ENCODE results near the gene SCGB1A1.

SCGB1A1 gene

GRCh38 chr11:62451241-62451621 is 32.4 kb downstream of the SCGB1A1 start:
- Histone ChIP-seq H3K4me3 (ENCODE audit: low read length) (no peak overlapping the region), H3K36me3 (ENCODE audit: insufficient read depth, low read length) (no peaks in the 10 kb centered on the region), H3K27me3 (ENCODE audit: insufficient read depth, low read length) (peaks cover 3% of the 10 kb centered on the region), H2AFZ (ENCODE audit: low read depth, low read length) (no peak overlapping the region), H3K4me1 (ENCODE audit: insufficient read depth, low read length) (no peaks in the 10 kb centered on the region), H3K9me3 (ENCODE audit: low read length) (no peaks in the 10 kb centered on the region)

GRCh38 chr11:62452261-62452660 is 33.4 kb downstream of the SCGB1A1 start:
- Histone ChIP-seq H3K4me3 (ENCODE audit: low read length) (no peak overlapping the region), H3K27me3 (ENCODE audit: insufficient read depth, low read length) (no peaks in the 10 kb centered on the region), H2AFZ (ENCODE audit: low read depth, low read length) (no peak overlapping the region), H3K36me3 (ENCODE audit: insufficient read depth, low read length) (no peaks in the 10 kb centered on the region), H3K9me3 (ENCODE audit: low read length) (no peaks in the 10 kb centered on the region), H3K4me1 (ENCODE audit: insufficient read depth, low read length) (no peaks in the 10 kb centered on the region)

- H2AFZ ChIP-seq (ENCODE audit: low read depth, low read length): no peak overlapping the region
- no peaks in the 10 kb centered on the region for H3K4me1 ChIP-seq (ENCODE audit: insufficient read depth, low read length)
- no peaks in the 10 kb centered on the region for H3K9me3 ChIP-seq (ENCODE audit: low read length)
- H3K36me3 ChIP-seq (ENCODE audit: insufficient read depth, low read length): no peaks in the 10 kb centered on the region
- no peak overlapping the region for H3K4me3 ChIP-seq (ENCODE audit: low read length)
- no peaks in the 10 kb centered on the region for H3K27me3 ChIP-seq (ENCODE audit: insufficient read depth, low read length)
These were observed 34.1 kb downstream of the SCGB1A1 start for GRCh38 chr11:62452839-62453468.

- no peaks in the 10 kb centered on the region for H3K9me3 ChIP-seq (ENCODE audit: low read length)
- H3K36me3 ChIP-seq (ENCODE audit: insufficient read depth, low read length): no peaks in the 10 kb centered on the region
- H3K27me3 ChIP-seq (ENCODE audit: insufficient read depth, low read length): no peaks in the 10 kb centered on the region
- H3K4me3 ChIP-seq (ENCODE audit: low read length): no peak overlapping the region
- no peaks in the 10 kb centered on the region for H3K4me1 ChIP-seq (ENCODE audit: insufficient read depth, low read length)
- no peak overlapping the region for H2AFZ ChIP-seq (ENCODE audit: low read depth, low read length)
These were observed 37.8 kb downstream of the SCGB1A1 start for GRCh38 chr11:62456630-62457029.

GRCh38 chr11:62457478-62457877 is 38.6 kb downstream of the SCGB1A1 start:
- Histone ChIP-seq H3K27me3 (ENCODE audit: insufficient read depth, low read length) (no peaks in the 10 kb centered on the region), H3K36me3 (ENCODE audit: insufficient read depth, low read length) (no peaks in the 10 kb centered on the region), H3K4me3 (ENCODE audit: low read length) (no peak overlapping the region), H3K4me1 (ENCODE audit: insufficient read depth, low read length) (no peaks in the 10 kb centered on the region), H3K9me3 (ENCODE audit: low read length) (no peaks in the 10 kb centered on the region), H2AFZ (ENCODE audit: low read depth, low read length) (no peak overlapping the region)

- H3K36me3 ChIP-seq (ENCODE audit: insufficient read depth, low read length): no peaks in the 10 kb centered on the region
- H3K27me3 ChIP-seq (ENCODE audit: insufficient read depth, low read length): no peaks in the 10 kb centered on the region
- no peaks in the 10 kb centered on the region for H3K4me1 ChIP-seq (ENCODE audit: insufficient read depth, low read length)
- no peaks in the 10 kb centered on the region for H3K9me3 ChIP-seq (ENCODE audit: low read length)
- no peak overlapping the region for H3K4me3 ChIP-seq (ENCODE audit: low read length)
- H2AFZ ChIP-seq (ENCODE audit: low read depth, low read length): no peak overlapping the region
These were observed 39.6 kb downstream of the SCGB1A1 start for GRCh38 chr11:62458212-62459002.

- Histone ChIP-seq H3K4me1 (ENCODE audit: insufficient read depth, low read length) (no peaks in the 10 kb centered on the region), H3K27me3 (ENCODE audit: insufficient read depth, low read length) (no peaks in the 10 kb centered on the region), H3K9me3 (ENCODE audit: low read length) (no peaks in the 10 kb centered on the region), H2AFZ (ENCODE audit: low read depth, low read length) (no peak overlapping the region), H3K36me3 (ENCODE audit: insufficient read depth, low read length) (no peaks in the 10 kb centered on the region), H3K4me3 (ENCODE audit: low read length) (no peak overlapping the region)
These were observed 40.2 kb downstream of the SCGB1A1 start for GRCh38 chr11:62459080-62459479.

GRCh38 chr11:62461740-62462507 is 43.1 kb downstream of the SCGB1A1 start:
- Histone ChIP-seq H3K27me3 (ENCODE audit: insufficient read depth, low read length) (no peaks in the 10 kb centered on the region), H2AFZ (ENCODE audit: low read depth, low read length) (no peak overlapping the region), H3K4me3 (ENCODE audit: low read length) (no peak overlapping the region), H3K9me3 (ENCODE audit: low read length) (no peaks in the 10 kb centered on the region), H3K4me1 (ENCODE audit: insufficient read depth, low read length) (no peaks in the 10 kb centered on the region), H3K36me3 (ENCODE audit: insufficient read depth, low read length) (no peaks in the 10 kb centered on the region)

- H3K4me3 ChIP-seq (ENCODE audit: low read length): no peak overlapping the region
- no peaks in the 10 kb centered on the region for H3K9me3 ChIP-seq (ENCODE audit: low read length)
- no peaks in the 10 kb centered on the region for H3K36me3 ChIP-seq (ENCODE audit: insufficient read depth, low read length)
- no peak overlapping the region for H2AFZ ChIP-seq (ENCODE audit: low read depth, low read length)
- no peaks in the 10 kb centered on the region for H3K4me1 ChIP-seq (ENCODE audit: insufficient read depth, low read length)
- H3K27me3 ChIP-seq (ENCODE audit: insufficient read depth, low read length): no peaks in the 10 kb centered on the region
These were observed 43.7 kb downstream of the SCGB1A1 start for GRCh38 chr11:62462508-62462892.

- Histone ChIP-seq H3K27me3 (ENCODE audit: insufficient read depth, low read length) (no peaks in the 10 kb centered on the region), H3K4me3 (ENCODE audit: low read length) (no peak overlapping the region)
These were observed 44.3 kb downstream of the SCGB1A1 start for GRCh38 chr11:62463121-62463542.

GRCh38 chr11:62464655-62465054 is 45.8 kb downstream of the SCGB1A1 start:
- no peaks in the 10 kb centered on the region for H3K4me1 ChIP-seq (ENCODE audit: insufficient read depth, low read length)
- no peak overlapping the region for H3K4me3 ChIP-seq (ENCODE audit: low read length)
- H3K27me3 ChIP-seq (ENCODE audit: insufficient read depth, low read length): no peaks in the 10 kb centered on the region
- no peaks in the 10 kb centered on the region for H3K9me3 ChIP-seq (ENCODE audit: low read length)
- H2AFZ ChIP-seq (ENCODE audit: low read depth, low read length): no peak overlapping the region
- H3K36me3 ChIP-seq (ENCODE audit: insufficient read depth, low read length): no peaks in the 10 kb centered on the region

More at GRCh38 chr11:62463121-62463542, 44.3 kb downstream of the SCGB1A1 start:
- Histone ChIP-seq H3K4me1 (ENCODE audit: insufficient read depth, low read length) (no peaks in the 10 kb centered on the region), H3K36me3 (ENCODE audit: insufficient read depth, low read length) (no peaks in the 10 kb centered on the region), H3K9me3 (ENCODE audit: low read length) (no peaks in the 10 kb centered on the region), H2AFZ (ENCODE audit: low read depth, low read length) (no peak overlapping the region)

GRCh38 chr11:62466444-62466843 is 47.6 kb downstream of the SCGB1A1 start:
- Histone ChIP-seq H3K4me1 (ENCODE audit: insufficient read depth, low read length) (no peaks in the 10 kb centered on the region), H3K9me3 (ENCODE audit: low read length) (no peaks in the 10 kb centered on the region), H3K27me3 (ENCODE audit: insufficient read depth, low read length) (no peaks in the 10 kb centered on the region), H3K36me3 (ENCODE audit: insufficient read depth, low read length) (no peaks in the 10 kb centered on the region), H2AFZ (ENCODE audit: low read depth, low read length) (no peak overlapping the region), H3K4me3 (ENCODE audit: low read length) (no peak overlapping the region)

GRCh38 chr11:62468577-62468976 is 49.7 kb downstream of the SCGB1A1 start:
- Histone ChIP-seq H2AFZ (ENCODE audit: low read depth, low read length) (no peak overlapping the region), H3K4me1 (ENCODE audit: insufficient read depth, low read length) (no peaks in the 10 kb centered on the region), H3K9me3 (ENCODE audit: low read length) (no peaks in the 10 kb centered on the region), H3K27me3 (ENCODE audit: insufficient read depth, low read length) (no peaks in the 10 kb centered on the region), H3K4me3 (ENCODE audit: low read length) (no peak overlapping the region), H3K36me3 (ENCODE audit: insufficient read depth, low read length) (no peaks in the 10 kb centered on the region)

Measured in neuron (in vitro differentiated cells).